HTR-8/SVneo (cell line): ENCODE measurements around the gene TTLL11.
A peak's percentile ranks its signal among the peaks of the same experiment; 100 is the strongest.

Experiments
- DNase-seq: peaks from one replicate; pipeline ENCODE4 v3.0.0; 2011; ENCODE audit warnings: low spot score, mixed read lengths; ENCODE audit not compliant: insufficient read length
- FAIRE-seq: peaks from 2 replicates; lab custom pipeline; 2011; peaks lifted over from hg19 to GRCh38; lab: Jason Lieb, UNC

The TTLL11 gene, protein sequence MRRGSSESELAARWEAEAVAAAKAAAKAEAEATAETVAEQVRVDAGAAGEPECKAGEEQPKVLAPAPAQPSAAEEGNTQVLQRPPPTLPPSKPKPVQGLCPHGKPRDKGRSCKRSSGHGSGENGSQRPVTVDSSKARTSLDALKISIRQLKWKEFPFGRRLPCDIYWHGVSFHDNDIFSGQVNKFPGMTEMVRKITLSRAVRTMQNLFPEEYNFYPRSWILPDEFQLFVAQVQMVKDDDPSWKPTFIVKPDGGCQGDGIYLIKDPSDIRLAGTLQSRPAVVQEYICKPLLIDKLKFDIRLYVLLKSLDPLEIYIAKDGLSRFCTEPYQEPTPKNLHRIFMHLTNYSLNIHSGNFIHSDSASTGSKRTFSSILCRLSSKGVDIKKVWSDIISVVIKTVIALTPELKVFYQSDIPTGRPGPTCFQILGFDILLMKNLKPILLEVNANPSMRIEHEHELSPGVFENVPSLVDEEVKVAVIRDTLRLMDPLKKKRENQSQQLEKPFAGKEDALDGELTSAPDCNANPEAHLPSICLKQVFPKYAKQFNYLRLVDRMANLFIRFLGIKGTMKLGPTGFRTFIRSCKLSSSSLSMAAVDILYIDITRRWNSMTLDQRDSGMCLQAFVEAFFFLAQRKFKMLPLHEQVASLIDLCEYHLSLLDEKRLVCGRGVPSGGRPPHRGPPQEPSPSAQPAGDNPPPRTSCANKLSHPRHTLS

DNA sequence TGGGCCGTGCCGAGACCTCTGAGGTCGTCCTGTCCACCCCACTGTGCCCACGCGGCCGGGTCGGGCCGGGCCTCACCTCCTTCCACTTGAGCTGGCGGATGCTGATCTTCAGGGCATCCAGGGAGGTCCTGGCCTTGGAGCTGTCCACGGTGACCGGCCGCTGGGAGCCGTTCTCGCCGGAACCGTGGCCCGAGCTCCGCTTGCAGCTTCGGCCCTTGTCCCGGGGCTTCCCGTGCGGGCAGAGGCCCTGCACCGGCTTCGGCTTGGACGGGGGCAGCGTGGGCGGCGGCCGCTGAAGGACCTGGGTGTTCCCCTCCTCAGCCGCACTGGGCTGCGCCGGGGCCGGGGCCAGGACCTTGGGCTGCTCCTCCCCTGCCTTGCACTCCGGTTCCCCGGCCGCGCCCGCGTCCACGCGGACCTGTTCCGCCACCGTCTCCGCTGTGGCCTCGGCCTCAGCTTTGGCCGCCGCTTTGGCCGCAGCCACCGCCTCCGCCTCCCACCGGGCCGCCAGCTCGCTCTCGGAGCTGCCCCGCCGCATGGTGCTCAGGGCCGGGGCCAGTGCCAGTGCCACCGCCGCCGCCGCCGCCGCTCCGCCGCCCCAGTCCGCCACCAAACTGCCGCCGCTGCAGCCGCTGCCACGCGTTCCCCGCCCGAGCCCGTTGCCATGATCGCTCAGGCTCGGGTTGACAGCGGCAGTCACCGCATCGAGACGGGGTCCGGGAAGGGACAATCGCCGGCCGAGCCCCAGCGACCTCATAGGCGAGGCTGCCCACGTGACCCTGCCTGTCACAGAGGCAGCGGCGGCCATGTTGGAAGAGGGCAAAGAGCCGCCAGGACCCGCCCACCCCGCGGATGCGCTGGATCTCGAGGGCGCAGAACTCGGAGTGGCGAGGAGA lies at the start of gene TTLL11:
TTLL11 (minus strand) TSS at position 698 of the 896 bp plus-strand sequence; CDS start at position 538, 160 bp downstream.
- DNase-seq (peak; percentile 84), FAIRE-seq (peak; percentile 63)

DNA sequence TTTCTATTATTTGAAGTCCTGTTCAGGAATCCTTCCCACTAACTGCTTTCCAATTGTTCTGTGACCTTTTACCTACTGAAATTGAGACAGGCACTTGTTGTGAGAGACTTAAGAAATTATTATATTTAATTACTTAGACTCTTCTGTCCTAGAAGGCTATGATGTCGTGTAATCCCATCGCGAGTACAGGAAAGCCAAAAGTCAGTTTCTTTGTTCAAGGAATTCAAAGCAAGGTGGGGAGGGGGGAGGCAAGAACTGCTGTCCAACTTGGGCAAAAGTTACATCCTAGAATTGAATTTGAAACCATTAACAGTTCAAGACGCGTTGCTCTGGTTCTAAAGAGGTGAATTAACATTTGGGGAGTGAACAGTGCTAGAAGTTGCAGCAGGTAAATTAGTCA lies 48.6 kb upstream of the TTLL11 start:
- DNase-seq (no peak), FAIRE-seq (no peak)

DNA sequence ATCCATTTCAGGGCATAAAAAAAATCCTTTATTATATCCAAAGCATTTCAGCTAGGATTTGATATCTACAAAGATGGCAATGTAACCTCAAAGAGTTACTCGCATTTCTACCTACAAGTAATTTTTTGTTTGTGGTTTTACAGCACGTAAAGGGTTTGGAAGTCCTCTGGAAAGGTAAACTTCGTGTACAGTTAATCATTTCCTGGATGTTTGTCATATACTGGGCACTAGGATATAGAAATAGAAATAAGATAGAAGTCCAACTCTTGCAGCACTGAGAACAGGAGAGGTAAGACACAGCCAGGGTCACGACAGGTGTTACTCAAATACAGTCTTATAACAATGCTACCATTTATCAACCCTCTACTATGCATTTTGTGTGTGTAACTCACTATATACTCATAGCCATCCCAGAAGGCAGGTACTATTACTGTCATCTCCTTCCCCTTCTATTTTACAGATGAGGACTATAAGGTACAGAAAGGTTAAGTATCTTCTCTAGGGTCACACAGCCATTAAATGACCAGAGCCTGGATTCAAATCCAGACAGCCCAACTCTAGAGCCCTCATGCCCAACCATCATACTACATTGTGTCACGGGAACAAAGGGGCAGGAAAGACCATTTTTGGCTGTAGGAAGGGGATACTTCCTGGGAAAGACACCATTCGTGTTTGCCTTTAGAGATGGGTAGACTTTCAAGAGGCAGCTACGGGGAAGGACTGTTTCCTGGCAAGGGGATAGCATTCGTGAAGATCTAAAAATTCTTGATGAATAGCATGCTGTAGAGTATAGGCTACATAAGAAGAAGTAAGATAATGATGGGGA lies 47.5 kb upstream of the TTLL11 start:
- FAIRE-seq (no peak), DNase-seq (no peak)

DNA sequence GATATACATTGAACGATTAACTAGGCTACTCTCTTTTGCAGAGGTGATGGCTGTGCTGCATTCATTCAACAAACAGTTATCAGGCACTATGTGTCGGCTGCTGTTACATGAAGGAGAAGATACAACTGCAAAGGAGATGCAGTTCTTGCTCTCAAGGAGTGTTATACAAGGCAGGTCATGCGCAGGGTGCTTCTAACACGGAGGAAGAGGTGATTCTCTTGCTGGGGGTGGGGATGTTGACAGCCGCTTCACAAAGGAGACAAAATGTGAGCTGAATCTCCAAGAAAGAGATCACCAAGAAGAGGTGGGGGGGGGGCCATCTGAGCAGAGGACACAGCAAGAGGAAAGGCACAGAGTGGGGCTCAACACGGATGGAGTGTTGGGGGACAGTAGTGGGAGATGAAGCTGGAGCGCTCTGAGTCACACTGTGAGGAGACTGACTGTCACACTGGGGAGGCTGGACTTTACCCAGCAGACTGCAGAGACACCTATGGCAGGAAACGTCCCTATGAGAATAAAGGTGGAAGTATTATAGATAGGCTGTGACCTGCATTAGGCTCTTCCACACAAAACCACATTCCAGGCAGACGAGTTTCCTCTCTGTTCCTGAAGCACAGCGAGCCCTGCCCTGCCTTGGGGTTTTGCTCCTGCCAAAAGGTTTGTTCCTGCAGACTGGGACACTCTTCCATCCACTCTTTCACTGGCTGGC lies 45.6 kb upstream of the TTLL11 start:
- no peak for FAIRE-seq
- DNase-seq: no peak

DNA sequence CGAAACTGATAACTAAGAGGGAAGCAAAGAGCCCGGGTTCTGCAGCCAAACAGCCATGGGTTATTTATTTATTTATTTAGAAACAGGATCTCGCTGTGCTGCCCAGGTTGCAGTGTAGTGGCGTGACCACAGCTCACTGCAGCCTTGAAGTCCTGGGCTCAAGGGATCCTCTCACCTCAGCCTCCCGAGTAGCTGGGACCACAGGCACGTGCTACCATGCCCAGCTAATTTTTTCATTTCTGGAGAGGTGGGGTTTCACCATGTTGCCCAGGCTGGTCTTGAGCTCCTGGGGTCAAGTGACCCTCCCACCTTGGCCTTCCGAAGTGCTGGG lies 42.4 kb upstream of the TTLL11 start:
- FAIRE-seq (no peak), DNase-seq (no peak)

DNA sequence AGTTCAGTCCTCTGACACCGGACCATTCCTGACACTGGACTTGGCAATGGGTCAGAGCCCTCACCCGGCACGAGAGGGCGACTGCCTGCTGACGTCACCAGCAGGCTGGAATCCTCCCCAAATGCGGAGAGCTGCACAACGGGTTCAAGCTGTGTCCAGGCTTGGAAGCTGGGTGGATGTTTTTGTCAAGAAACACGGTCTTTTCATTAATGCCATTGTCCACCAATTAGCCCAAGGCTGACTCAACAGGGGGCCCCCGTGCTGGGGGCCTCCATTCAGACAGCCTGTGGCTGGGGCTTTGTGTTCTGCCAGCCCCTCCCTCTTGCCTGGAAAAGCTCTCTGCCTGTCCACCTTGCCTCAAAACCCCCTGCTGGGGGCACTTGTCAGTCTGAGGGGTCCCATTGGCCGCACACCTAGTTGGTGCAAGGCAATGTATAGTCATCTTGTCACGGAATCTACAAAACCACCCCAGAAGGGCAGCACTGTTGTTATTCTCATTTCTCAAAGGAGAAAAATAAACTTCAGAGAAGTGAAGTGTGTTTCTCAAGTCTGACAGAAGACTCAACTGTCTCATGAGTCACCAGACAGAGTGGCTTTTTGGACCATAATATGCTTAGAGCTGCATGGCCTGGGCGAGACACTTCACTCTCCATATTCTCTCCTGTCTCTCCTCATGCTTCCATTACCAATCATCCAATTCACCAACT lies 41.9 kb upstream of the TTLL11 start:
- FAIRE-seq (no peak), DNase-seq (no peak)

DNA sequence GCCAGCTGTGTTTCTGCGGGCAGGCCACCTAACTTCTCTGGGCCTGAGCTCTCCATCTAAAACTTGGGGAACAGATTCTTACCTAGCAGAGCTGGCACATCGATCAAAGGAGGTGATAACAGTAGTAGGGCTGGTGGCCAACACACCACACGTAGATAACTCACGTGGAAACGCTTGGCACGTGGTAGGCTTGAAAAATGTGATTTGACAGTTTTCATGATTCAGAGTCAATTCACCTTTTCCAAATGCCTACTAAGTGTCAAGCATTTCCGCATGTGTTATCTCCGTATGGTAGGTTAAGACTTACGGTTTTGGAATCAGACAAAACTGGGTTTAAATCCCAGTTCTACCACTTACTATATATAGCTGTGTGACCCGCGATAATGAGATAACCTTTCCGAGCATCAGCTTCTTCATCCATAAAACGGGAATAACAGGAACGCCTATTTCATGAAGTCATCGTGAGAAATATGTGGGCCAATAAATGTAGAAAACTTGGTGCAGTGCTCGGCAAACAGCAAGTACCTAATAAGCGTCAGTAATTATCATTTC lies 41.0 kb upstream of the TTLL11 start:
- no peak for DNase-seq
- FAIRE-seq: no peak

DNA sequence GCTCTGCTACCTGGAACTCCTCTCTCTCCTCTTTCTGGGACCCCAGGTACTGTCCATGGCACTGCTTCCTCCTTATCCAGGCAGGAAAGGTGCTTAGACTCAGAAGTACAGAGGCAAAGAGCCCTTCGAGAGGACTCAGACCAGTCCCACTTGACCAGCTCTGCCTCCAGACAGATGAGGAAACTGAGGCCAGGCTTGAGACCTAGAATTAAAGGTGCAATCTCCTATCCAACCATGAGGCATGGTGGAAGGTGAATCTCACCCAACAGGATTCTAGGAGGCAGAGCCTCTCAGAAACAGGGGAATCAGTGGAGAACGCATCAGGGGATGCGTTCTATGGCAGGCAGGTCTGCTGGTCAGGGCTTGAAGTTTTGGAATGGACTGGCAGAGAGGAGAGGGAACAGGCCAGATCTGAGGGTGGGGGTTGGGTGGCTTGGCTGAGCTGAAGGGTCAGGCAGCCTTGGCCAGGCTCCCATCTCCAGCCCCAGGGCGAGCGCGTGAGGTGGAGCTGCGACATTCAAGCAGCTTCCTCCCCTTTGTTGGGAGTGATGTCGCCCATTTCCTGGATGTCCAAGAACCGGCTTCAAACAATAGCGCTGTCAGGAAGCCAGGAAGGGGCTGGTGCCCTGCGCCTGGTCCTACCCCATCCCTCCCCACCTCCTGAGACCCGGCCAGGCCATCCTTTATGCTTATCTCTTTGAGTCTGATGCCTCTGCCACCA lies 40.3 kb upstream of the TTLL11 start:
- no peak for DNase-seq
- FAIRE-seq: no peak

DNA sequence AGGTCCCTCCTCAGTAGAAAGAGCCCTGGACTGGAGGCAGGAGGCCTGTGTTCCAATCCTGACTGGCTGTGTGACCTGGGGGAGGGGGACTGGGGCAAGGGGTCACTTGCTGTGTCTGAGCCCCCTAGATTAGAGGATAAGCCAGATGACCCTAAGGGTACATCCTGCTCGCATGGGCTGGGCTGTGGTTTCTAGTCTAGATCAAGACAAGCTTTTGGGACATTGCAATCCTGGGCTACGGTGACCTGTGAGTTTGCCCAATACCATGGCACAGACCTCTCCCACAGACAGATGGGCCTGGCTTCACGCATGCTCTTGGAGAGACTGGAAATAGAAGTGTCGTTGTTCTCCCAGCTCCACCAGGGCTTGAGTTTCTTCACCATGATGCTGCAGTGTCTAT lies 39.4 kb upstream of the TTLL11 start:
- FAIRE-seq (no peak), DNase-seq (no peak)

DNA sequence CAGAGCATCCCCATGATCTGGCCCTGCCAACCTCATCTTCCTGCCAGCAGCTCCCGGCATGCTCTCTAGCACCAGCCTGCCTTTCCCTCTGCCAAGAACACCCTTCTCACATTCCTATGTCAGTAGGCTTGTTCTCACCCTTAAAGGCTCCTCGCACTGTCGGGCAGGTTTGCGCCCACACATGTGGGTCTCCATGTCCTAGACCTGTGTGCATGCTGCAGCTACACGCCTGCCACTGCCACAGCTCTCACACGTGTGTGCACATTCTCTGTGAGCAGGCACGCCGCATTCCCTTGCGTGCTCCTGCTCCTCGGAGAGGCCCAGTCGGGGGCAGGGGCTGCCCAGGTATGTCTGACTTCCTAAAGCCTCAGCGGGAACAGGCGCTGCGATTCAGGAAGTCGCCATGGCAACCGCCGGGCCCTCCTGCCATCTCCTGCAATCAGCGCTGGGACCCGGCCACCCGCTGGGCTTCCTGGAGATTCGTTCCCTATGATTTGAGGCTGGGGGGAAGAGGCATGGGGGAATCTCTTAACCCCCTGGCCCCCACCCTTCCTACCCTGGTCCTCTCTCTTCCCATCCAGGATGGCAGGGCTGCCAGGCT lies 38.4 kb upstream of the TTLL11 start:
- DNase-seq: no peak
- FAIRE-seq: no peak

DNA sequence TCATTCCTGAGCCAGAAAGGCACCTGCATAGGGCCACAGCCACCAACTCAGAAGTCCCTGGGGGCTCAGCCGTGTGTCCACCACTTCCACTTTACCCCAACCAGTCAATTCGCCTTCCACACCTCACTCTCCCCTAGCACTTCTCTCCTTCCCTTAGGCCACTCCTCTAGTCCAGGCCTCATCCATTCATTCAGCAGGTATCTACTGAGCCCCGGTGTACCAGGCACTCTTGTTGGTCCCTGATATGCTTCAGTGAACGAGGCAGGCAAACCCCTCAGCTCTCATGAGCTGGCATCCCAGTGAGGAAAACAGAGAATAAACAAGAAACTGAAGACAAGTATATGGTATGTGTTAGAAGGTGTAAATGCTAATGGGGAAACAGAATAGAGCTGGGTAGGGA lies 37.7 kb upstream of the TTLL11 start:
- DNase-seq (no peak), FAIRE-seq (no peak)

DNA sequence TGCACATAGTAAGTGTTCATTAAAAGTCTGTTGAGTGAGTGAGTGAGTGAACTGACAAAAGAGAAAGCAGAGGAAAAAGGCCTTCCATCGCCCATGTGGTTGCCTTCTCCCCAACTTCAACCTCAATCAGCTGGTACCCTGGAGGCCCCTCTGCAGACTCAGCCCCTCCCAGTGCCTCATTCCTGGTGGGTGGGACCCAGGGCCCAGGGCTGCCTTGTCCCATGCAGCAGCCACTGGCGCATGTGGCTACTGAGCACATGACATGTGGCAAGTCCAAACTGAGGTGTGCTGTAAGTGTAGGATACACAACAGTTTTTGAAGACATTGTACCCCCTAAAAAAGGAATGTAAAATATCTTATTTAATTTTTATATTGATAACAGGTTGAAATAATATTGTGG lies 36.9 kb upstream of the TTLL11 start:
- no peak for FAIRE-seq
- no peak for DNase-seq

DNA sequence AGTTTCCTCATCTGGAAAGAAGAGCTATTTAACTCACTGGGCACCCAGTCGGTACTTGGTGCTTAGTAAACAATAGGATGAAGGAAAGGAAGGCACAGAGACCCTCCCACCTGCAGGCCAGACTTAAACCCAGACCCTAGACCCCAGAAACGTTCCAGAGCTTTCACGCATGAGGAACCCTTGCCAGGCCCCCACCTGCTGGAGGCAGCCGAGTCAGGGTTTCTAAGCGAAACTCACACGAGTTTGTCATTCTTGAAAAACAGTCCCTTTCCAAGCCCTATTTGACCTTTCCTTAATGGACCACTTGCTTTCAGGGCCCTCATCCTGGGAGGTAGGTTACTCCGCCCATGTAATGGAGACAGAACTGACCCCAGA lies 35.8 kb upstream of the TTLL11 start:
- DNase-seq (no peak), FAIRE-seq (no peak)

DNA sequence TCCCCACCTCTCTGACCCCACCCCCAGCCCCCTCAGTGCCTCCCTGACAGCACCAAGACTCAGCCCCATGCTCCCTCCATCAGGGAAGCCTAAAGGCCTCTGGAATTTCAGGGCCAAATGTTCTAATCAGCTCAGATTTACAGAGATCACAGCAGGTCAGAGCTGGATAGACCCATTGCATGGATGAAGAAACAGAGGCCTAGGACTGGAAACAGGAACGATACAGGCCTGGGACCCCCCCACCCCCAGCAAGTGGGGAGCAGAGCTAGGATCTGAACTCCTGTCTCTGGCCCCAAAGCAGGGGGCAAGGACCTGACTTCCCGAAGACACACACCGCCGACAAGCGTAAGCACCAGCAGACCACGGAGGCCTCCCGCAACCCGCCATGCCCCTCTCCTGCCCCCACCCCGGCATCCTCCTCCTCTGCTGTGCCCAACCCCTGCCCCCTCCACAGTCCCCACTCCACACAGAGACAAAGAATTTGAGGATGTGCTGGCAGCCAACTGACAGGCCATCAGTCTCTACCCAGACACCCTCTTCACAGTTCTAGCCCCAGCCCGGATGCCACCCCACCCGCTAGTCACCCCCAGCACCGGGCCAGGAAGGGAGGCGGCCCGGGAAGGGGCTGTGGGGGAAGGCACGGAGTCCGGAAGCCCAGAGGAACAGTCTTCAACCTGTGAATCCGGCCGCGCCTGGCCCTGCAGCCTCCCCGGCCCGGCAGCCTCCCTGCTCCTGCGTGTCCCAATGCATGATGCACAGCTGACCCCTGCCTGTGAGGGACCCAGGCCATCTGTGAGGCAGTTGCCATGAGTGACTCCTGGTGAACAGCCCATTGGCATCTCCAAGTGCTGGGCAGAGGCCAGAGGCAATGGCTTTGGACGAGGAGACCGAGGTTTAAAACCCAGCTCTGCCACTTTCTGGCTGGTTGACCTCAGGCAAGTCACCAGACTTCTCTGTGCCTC lies 35.2 kb upstream of the TTLL11 start:
- FAIRE-seq: no peak

DNA sequence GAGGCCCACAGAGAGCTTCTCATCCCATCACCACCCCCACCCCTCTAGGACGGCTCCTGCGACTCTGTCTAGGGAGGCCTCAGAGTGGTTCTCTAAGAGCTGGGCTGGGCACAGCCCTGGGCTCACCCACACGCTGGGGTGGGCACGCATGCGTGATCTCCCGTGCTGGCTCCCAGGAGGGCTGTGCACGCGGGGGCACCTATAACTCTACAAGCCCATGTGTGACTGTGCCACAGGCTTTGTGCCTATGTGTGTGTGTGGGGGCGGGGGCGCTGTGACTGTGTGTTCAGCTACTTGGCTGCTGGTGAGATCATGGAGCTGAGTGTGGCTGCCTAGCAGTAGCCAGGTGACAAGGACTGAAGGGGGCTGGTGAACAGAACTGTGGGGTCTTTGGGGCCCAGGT lies 34.3 kb upstream of the TTLL11 start:
- FAIRE-seq (no peak), DNase-seq (no peak)

More for the DNA sequence above, 35.2 kb upstream of the TTLL11 start:
- no peak for DNase-seq
